ENCODE data around the gene DNASE1L3.

DNA sequence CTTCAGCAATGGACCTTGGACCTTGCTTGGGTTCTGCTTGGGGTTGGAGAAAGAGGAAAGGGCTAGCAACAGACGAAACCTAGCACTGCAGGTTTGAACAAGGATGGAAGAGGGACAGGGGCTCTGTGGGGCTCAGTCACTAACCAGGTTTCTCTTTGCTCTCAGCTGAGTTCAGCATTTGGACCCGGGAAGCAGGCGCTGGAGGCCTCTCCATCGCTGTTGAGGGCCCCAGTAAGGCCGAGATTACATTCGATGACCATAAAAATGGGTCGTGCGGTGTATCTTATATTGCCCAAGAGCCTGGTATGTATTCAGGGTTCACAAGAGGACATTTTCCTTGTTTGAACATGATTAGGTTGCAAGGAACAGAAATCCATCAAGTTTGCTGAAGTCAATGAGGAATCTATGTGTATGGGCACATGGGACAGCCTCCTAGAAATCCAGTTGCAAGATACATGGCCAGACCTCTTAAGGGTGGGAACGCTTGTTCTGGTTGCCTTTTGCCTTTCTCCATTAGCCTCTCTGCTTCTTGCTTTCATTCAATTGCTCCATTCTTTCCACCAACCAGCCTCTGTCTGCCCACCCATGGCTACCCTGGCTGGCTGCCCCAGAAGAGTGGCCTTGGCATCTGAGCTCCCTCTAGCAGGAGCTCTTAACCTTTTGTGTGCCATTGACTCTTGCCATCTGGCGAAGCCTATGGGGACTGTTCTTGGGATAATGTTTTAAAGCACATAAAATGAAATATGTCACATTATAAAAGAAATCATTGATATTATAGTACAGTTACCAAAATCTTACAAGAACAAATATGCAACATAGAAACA is 55.9 kb downstream of the DNASE1L3 start:
- TF ChIP-seq, protein P1, sequence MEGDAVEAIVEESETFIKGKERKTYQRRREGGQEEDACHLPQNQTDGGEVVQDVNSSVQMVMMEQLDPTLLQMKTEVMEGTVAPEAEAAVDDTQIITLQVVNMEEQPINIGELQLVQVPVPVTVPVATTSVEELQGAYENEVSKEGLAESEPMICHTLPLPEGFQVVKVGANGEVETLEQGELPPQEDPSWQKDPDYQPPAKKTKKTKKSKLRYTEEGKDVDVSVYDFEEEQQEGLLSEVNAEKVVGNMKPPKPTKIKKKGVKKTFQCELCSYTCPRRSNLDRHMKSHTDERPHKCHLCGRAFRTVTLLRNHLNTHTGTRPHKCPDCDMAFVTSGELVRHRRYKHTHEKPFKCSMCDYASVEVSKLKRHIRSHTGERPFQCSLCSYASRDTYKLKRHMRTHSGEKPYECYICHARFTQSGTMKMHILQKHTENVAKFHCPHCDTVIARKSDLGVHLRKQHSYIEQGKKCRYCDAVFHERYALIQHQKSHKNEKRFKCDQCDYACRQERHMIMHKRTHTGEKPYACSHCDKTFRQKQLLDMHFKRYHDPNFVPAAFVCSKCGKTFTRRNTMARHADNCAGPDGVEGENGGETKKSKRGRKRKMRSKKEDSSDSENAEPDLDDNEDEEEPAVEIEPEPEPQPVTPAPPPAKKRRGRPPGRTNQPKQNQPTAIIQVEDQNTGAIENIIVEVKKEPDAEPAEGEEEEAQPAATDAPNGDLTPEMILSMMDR (IDR thresholded peaks at IDR 0.05; ENCODE audit: extremely low read depth in 1 of 2, insufficient read depth in 1 of 2, low read depth in 1 of 2, low read length in 2 of 2): no peak
- TF ChIP-seq EZH2 (IDR thresholded peaks at IDR 0.05; ENCODE audit: borderline replicate concordance, low read depth, low read length, severe bottlenecking) (no peak), POLR2A (IDR thresholded peaks at IDR 0.05; ENCODE audit: low read depth, low read length) (no peak), JUN (IDR thresholded peaks at IDR 0.05; ENCODE audit: borderline replicate concordance, insufficient read depth, insufficient read length, low read depth) (no peak), POLR2AphosphoS5 (IDR thresholded peaks at IDR 0.05; ENCODE audit: insufficient read depth, low read depth, low read length) (no peak), FOS (IDR thresholded peaks at IDR 0.05; ENCODE audit: borderline replicate concordance, insufficient read depth, low read length) (no peak)

Measured in endothelial cell of umbilical vein (primary cell).